SK-N-SH treated with all-trans-retinoic acid at 6 μM for 48 hours (cell line): Measurements from ENCODE around the gene SYT7.

Experiments
- ATAC-seq: fragments of 200-7000 bp; cut with Tn5 transposase; 3 replicates; pipeline ENCODE4 v1.9.1; 2020; ENCODE audit warnings: mild to moderate bottlenecking, moderate library complexity
- ARNTL ChIP-seq: fragments of 450-650 bp; formaldehyde crosslinking; IDR thresholded peaks from 2 replicates; pipeline ENCODE4 v1.5.0; 2020; ENCODE audit warnings: low read depth, mild to moderate bottlenecking, moderate library complexity, borderline replicate concordance
- BACH2 ChIP-seq: fragments of 250-450 bp; sonication (Bioruptor Pico); IDR thresholded peaks from 2 replicates; pipeline ENCODE4 v1.9.0; 2021; ENCODE audit warnings: mild to moderate bottlenecking, borderline replicate concordance
- CSDC2 ChIP-seq: fragments of 250-450 bp; sonication (Bioruptor Pico); IDR thresholded peaks from 2 replicates; pipeline ENCODE4 v1.5.0; 2020; ENCODE audit warnings: mild to moderate bottlenecking, moderate library complexity
- CSRNP3 ChIP-seq: fragments of 250-450 bp; sonication (Bioruptor Pico); IDR thresholded peaks from 2 replicates; pipeline ENCODE4 v1.5.1; 2021; ENCODE audit warnings: mild to moderate bottlenecking, moderate library complexity
- ESRRG ChIP-seq: fragments of 250-450 bp; sonication (Bioruptor Pico); IDR thresholded peaks from 2 replicates; pipeline ENCODE4 v1.6.1; 2021; ENCODE audit warnings: mild to moderate bottlenecking
- GLIS3 ChIP-seq: fragments of 250-450 bp; sonication (Bioruptor Pico); IDR thresholded peaks from 2 replicates; pipeline ENCODE4 v1.5.0; 2020; ENCODE audit warnings: mild to moderate bottlenecking, moderate library complexity
- OSR1 ChIP-seq: fragments of 250-450 bp; sonication (Bioruptor Pico); IDR thresholded peaks from 2 replicates; pipeline ENCODE4 v1.8.0; 2022; ENCODE audit warnings: moderate library complexity, mild to moderate bottlenecking, inconsistent platforms
- PPARA ChIP-seq: fragments of 250-450 bp; sonication (Bioruptor Pico); IDR thresholded peaks from 2 replicates; pipeline ENCODE4 v1.5.0; 2020; ENCODE audit warnings: mild to moderate bottlenecking, borderline replicate concordance
- RARB ChIP-seq: fragments of 250-450 bp; sonication (Bioruptor Pico); IDR thresholded peaks from 2 replicates; pipeline ENCODE4 v1.8.0; 2021; ENCODE audit warnings: mild to moderate bottlenecking, moderate library complexity
- SNAI2 ChIP-seq: fragments of 250-450 bp; sonication (Bioruptor Pico); IDR thresholded peaks from 2 replicates; pipeline ENCODE4 v1.5.0; 2020; ENCODE audit warnings: mild to moderate bottlenecking, moderate library complexity
- TCF4 ChIP-seq: fragments of 250-450 bp; sonication (Bioruptor Pico); IDR thresholded peaks from 2 replicates; pipeline ENCODE4 v1.8.0; 2021; ENCODE audit warnings: mild to moderate bottlenecking, moderate library complexity, borderline replicate concordance
- TSHZ2 ChIP-seq: fragments of 250-450 bp; sonication (Bioruptor Pico); IDR thresholded peaks from 2 replicates; pipeline ENCODE4 v1.5.0; 2020; ENCODE audit warnings: mild to moderate bottlenecking, moderate library complexity
- ZC3H10 ChIP-seq: fragments of 250-450 bp; sonication (Bioruptor Pico); IDR thresholded peaks from 2 replicates; pipeline ENCODE4 v1.5.1; 2021; ENCODE audit warnings: mild to moderate bottlenecking, moderate library complexity
- ZFP3 ChIP-seq: fragments of 250-450 bp; sonication (Bioruptor Pico); IDR thresholded peaks from 2 replicates; pipeline ENCODE4 v1.5.0; 2020; ENCODE audit warnings: mild to moderate bottlenecking, moderate library complexity
- ZFP30 ChIP-seq: fragments of 450-650 bp; formaldehyde crosslinking; IDR thresholded peaks from 2 replicates; pipeline ENCODE4 v1.5.0; 2022; ENCODE audit warnings: mild to moderate bottlenecking, moderate library complexity
- ZNF565 ChIP-seq: fragments of 450-650 bp; formaldehyde crosslinking; conservative IDR thresholded peaks from 2 replicates; pipeline ENCODE4 v1.5.0; 2020; ENCODE audit warnings: low read depth, mild to moderate bottlenecking, moderate library complexity
- ZNF70 ChIP-seq: fragments of 450-650 bp; formaldehyde crosslinking; IDR thresholded peaks from 2 replicates; pipeline ENCODE4 v1.5.0; 2020; ENCODE audit warnings: mild to moderate bottlenecking, moderate library complexity
- ZNF8 ChIP-seq: fragments of 450-650 bp; formaldehyde crosslinking; IDR thresholded peaks from 2 replicates; pipeline ENCODE4 v1.5.0; 2020; ENCODE audit warnings: mild to moderate bottlenecking, moderate library complexity
- TF ChIP-seq, protein P1 (sequence below): fragments of 250-450 bp; sonication (Bioruptor Pico); IDR thresholded peaks from 2 replicates; pipeline ENCODE4 v1.5.1; 2020; ENCODE audit warnings: low read depth, mild to moderate bottlenecking, moderate library complexity
- TF ChIP-seq, protein P2 (sequence below): fragments of 250-450 bp; sonication (Bioruptor Pico); IDR thresholded peaks from 2 replicates; pipeline ENCODE4 v1.8.0; 2020; ENCODE audit warnings: mild to moderate bottlenecking, moderate library complexity, borderline replicate concordance

Gene SYT7

GRCh38 chr11:61503135-61503770 lies 77.6 kb downstream of the SYT7 start:
- TF ChIP-seq PPARA (no peak), TCF4 (CRISPR knock-in tag) (no peak)
- TF ChIP-seq, protein P1, sequence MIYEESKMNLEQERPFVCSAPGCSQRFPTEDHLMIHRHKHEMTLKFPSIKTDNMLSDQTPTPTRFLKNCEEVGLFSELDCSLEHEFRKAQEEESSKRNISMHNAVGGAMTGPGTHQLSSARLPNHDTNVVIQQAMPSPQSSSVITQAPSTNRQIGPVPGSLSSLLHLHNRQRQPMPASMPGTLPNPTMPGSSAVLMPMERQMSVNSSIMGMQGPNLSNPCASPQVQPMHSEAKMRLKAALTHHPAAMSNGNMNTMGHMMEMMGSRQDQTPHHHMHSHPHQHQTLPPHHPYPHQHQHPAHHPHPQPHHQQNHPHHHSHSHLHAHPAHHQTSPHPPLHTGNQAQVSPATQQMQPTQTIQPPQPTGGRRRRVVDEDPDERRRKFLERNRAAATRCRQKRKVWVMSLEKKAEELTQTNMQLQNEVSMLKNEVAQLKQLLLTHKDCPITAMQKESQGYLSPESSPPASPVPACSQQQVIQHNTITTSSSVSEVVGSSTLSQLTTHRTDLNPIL (CRISPR knock-in tag) = no peak
- ATAC-seq = no peak

DNA sequence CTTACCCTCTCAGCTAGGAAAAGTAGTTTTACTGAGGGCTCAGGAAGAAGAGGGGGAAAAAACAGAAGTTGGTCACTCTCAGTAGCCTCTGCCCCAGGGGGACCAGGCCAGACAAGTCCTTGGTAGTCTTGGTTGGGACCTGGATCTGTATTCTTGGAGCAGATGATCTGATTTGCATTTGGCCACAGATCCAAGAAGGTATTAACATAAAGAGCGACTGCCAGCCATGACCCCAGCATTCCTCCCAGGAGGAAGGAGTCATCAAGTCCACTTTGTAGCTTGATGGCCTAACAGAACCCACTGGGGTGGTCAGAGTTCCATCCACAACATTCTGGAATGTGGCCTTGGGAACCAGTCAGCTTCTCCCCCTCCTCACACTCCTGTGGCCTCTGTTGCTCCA lies 78.4 kb downstream of the SYT7 start:
- TF ChIP-seq PPARA (no peak), ZNF70 (CRISPR knock-in tag) (no peak)
- TF ChIP-seq, all 23 proteins: peak for 0
- ATAC-seq = no peak

DNA sequence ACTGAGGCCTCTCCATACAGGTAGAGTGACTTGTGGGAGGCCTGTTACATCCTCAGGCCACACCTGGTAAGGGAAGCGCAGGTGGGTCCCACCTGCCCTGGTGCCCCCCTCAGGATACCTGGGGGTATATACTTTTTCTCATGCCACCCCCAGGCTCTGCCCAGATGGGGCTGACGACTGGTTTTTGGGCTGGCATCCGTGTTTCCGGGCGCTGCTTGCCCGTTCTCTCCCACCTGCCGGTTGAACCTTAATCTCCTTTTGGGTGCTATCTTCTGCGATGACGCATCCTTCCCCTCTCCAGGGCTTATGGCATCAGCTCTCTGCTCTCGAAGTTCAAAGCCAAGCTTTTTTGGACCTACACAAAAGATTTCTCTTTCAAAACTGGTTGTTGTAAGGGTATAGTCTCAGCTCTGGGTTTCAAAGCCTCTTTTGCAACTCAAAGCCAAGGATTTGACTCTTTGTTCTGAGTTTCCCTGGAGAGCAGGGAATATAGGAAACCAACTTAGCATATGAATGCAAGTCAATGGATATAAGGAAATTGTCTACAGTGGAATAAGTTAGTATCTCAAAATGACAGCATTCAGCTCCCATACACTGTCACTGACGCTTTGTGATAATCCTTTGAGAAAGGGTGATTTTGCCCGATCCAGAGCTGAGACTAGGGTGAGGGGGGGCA lies 80.9 kb downstream of the SYT7 start:
- ATAC-seq = no peak
- no peak for TF ChIP-seq ZFP3
- no peak for TF ChIP-seq GLIS3 (CRISPR knock-in tag)
- TF ChIP-seq CSDC2 = no peak
- TF ChIP-seq TSHZ2 (CRISPR knock-in tag) = no peak
- TF ChIP-seq ZC3H10 (CRISPR knock-in tag) = no peak
- TF ChIP-seq OSR1 (CRISPR knock-in tag) = no peak
- no peak for TF ChIP-seq TCF4 (CRISPR knock-in tag)
- no peak for TF ChIP-seq CSRNP3 (CRISPR knock-in tag)
- TF ChIP-seq, protein P2, sequence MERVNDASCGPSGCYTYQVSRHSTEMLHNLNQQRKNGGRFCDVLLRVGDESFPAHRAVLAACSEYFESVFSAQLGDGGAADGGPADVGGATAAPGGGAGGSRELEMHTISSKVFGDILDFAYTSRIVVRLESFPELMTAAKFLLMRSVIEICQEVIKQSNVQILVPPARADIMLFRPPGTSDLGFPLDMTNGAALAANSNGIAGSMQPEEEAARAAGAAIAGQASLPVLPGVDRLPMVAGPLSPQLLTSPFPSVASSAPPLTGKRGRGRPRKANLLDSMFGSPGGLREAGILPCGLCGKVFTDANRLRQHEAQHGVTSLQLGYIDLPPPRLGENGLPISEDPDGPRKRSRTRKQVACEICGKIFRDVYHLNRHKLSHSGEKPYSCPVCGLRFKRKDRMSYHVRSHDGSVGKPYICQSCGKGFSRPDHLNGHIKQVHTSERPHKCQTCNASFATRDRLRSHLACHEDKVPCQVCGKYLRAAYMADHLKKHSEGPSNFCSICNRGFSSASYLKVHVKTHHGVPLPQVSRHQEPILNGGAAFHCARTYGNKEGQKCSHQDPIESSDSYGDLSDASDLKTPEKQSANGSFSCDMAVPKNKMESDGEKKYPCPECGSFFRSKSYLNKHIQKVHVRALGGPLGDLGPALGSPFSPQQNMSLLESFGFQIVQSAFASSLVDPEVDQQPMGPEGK (CRISPR knock-in tag) = no peak
- TF ChIP-seq RARB (CRISPR knock-in tag) = no peak
- no peak for TF ChIP-seq ZNF565 (CRISPR knock-in tag)
- TF ChIP-seq ARNTL = no peak
- no peak for TF ChIP-seq SNAI2 (CRISPR knock-in tag)
- no peak for TF ChIP-seq ZNF8 (CRISPR knock-in tag)
- TF ChIP-seq ZNF70 (CRISPR knock-in tag) = no peak
- TF ChIP-seq BACH2 (CRISPR knock-in tag) = no peak
- no peak for TF ChIP-seq ESRRG (CRISPR knock-in tag)
- TF ChIP-seq PPARA = no peak

- ATAC-seq = no peak
Observed at GRCh38 chr11:61498767-61499341, 82.0 kb downstream of the SYT7 start.

More at GRCh38 chr11:61498767-61499341, 82.0 kb downstream of the SYT7 start:
- TF ChIP-seq ZNF565 (CRISPR knock-in tag) = no peak
- TF ChIP-seq ARNTL = no peak
- no peak for TF ChIP-seq ZFP30 (CRISPR knock-in tag)
- TF ChIP-seq TSHZ2 (CRISPR knock-in tag) = no peak
- no peak for TF ChIP-seq OSR1 (CRISPR knock-in tag)
- TF ChIP-seq, protein P2 (CRISPR knock-in tag) = no peak
- TF ChIP-seq PPARA = no peak
- no peak for TF ChIP-seq ZC3H10 (CRISPR knock-in tag)
- no peak for TF ChIP-seq GLIS3 (CRISPR knock-in tag)
- no peak for TF ChIP-seq RARB (CRISPR knock-in tag)
